DMS153 (cell line): Measurements from ENCODE around the gene DLG2.
"Not testable (repeated sequence)": the region's sequence is repeated elsewhere in the genome, so short reads cannot be mapped to it uniquely, and the experiment has no call there.

Experiments used
- DNase-seq: peaks from one replicate; lab custom pipeline; 2025; lab: John Stamatoyannopoulos, UW

Gene DLG2

DNA sequence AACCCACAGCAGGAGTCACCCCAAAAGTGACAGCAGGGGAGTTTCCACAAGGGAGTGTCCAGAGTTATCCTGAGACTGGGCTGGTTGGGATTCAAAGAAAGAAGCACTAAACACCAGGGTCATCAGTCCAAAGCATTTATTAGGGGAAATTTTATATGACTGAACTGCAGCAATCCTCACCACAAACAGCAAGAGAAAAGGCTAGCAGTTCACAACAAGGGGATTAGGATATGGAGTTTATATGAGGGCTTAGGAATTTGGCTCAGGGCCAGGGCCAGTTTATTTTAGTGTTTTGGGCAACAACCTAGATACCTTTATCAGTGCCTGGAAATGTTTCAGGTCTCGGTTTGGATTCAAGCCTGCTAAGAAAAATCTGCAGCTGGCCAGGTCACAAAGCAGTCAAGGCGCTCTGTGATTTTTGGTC, 16.1 kb upstream of the DLG2 start:
- no peak for DNase-seq

- no peak for DNase-seq
Observed at GRCh38 chr11:85634747-85635146, 7.6 kb upstream of the DLG2 start.

- no peak for DNase-seq
Observed at GRCh38 chr11:85628771-85629341, 1.7 kb upstream of the DLG2 start.

DNA sequence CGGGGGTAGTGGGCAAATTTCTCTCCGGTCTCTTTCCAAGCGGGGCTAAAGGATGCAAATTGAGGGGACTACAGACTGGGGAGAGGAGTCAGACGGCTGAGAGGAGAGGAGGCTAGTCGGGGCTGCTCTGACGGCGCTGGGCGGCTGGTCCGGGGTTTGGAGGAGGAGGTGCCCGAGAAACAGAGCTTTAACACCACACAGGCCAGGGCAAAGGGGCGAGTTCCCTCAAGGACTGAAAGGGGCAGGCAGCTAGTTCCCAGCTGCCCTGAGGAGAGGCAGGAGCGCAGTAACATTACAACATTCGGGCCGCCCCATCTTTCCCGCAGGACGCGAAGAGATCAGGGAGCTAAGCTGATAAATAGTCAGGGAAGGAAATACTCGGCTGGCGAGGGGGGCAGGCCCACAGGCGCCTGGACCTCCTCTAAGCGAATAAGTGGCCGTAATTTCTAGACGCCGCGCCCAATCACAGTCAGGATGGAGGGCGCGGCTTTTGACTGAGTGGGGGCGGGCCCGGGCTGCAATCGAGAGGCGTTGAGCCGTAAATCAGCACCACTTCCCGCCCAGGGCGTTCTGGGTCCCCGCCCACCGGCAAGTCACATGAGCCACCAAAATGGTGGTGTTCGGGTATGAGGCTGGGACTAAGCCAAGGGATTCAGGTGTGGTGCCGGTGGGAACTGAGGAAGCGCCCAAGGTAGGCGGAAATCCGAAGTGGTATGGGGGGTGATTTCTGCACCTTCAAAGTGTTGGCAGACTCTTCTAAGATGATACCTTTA, 1.0 kb upstream of the DLG2 start, which contains the start of gene TMEM126B:
TMEM126B (plus strand) TSS at position 596 of the 773 bp plus-strand sequence; CDS start at position 611, 15 bp downstream.
- peak; percentile 97 for DNase-seq

DNA sequence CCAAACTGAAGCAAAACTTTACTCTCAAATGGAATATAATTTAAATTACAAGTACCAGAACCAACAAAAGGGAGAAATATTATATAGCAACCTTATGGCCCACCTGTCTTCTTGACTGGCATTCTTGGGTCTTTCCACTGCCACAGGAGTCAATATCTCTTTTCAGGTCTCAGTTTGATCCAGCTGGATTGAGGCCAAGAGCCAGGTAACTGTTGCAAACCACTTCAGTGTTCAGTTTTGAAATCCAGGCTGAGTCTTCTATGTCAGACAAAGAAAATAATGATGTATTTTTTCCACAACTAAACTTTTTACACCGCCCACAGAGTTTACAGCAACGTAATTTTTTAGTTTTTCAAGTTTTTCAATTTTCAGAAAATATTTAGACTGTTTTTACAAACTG, 648 bp downstream of the DLG2 start:
- no peak for DNase-seq

GRCh38 chr11:85620256-85620655, 6.9 kb downstream of the DLG2 start:
- no peak for DNase-seq

- DNase-seq = no peak
Observed at GRCh38 chr11:85619499-85619898, 7.6 kb downstream of the DLG2 start.

DNA sequence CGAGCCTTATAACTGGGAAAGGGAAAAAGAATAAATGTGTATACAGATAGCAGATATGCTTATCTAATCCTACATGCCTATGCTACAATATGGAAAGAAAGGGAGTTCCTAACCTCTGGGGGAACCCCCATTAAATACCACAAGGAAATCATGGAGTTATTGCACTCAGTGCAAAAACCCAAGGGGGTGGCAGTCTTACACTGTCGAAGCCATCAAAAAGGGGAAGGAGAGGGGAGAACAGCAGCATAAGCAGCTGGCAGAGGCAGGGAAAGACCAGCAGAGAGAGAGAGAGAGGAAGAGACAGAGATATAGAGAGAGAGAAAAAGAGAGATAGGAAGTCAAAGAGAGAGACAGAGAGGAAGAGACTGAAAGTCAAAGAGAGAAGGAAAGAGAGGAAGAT, 15.5 kb downstream of the DLG2 start:
- DNase-seq = not testable (repeated sequence)

- DNase-seq = not testable (repeated sequence)
Observed at GRCh38 chr11:85609286-85609685, 17.9 kb downstream of the DLG2 start.

DNA sequence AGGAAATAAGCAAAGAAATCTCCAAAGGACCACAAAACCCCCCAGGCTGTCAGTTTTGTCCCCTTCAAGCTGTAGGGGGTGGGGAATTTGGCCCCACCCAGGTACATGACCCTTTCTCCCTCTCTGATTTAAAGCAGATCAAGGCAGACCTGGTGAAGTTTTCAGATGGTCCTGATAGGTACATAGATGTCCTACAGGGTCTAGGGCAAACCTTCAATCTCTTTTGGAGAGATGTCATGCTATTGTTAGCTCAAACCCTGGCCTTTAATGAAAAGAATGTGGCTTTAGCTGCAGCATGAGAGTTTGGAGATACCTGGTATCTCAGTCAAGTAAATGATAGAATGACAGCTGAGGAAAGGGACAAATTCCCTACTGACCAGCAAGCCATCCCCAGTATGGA, 18.5 kb downstream of the DLG2 start:
- not testable (repeated sequence) for DNase-seq

GRCh38 chr11:85606237-85606636, 20.9 kb downstream of the DLG2 start:
- DNase-seq = not testable (repeated sequence)

- no peak for DNase-seq
Observed at GRCh38 chr11:85603220-85603619, 23.9 kb downstream of the DLG2 start.

DNA sequence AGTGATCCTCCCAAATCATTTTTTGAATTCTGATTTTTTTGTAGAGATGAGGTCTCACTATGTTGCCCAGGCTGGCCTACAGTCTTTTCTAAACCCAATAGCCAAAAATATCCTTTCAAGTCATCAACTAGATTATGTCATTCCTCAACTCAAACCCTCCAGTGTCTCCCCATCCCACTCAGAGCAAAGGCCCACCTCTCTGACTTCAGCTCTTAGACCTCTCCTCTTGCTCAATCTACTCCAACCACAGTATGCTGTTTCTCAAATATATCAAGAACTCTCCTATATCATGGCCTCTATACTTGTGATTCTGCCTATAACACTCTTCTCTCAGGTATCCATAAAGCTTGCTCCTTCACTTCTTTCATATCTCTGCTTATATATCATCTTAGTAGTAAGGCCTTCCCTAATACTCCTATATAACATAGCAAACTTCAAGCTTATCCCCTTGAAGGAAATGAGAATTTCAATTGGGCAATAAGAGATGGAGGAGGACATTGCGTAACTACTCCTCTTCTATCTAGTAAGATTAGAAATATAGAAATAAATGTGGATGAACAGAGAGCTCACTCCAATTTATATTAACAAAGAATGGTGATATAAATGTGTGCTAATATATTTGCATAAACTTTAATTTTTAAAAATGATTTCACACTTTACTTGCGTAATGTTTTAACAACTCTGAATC, 24.5 kb downstream of the DLG2 start:
- no peak for DNase-seq

DNA sequence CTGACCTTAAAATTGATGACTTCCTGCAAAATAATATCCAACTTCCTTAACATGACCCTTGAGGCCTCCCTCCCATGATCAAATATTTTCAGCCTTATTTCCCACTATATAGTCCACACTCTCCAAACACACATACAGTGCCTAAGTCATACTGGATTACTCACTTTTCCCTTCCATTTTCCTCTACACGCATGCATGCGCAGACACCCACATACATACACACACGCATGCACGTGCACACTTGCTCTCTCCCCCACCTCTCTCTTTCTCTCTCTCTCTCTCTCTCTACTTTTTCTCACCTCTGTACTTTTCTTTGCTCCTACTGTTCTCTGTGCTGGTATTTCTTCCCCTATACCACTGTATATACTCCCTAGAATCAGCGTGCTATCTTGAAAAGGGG, 28.1 kb downstream of the DLG2 start:
- DNase-seq = no peak

GRCh38 chr11:85596886-85597285, 30.3 kb downstream of the DLG2 start:
- DNase-seq = no peak

- peak; percentile 10 for DNase-seq
Observed at GRCh38 chr11:85595285-85595884, 31.8 kb downstream of the DLG2 start.

- peak; percentile 3 for DNase-seq
Observed at GRCh38 chr11:85590848-85591483, 36.2 kb downstream of the DLG2 start.

GRCh38 chr11:85589373-85589772, 37.8 kb downstream of the DLG2 start:
- no peak for DNase-seq

- DNase-seq = no peak
Observed at GRCh38 chr11:85582111-85582510, 45.0 kb downstream of the DLG2 start.

DNA sequence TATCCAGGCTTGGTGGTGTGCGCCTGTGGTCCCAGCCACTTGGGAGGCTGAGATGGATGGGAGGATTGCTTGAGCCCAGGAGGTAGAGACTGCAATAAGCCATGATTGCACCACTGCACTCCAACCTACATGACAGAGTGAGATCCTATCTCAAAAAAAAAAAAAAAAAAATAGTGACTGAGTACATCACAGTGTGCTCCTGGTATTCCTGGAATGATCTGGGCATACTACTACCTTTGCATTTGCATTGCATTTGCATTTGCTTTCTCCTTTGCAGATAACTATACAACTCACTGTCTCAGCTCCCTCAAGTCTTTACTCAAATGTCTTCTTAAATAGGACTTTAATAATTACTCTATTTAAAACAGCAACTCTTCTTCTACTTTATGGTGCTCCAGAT, 51.8 kb downstream of the DLG2 start:
- DNase-seq = no peak

- DNase-seq = no peak
Observed at GRCh38 chr11:85572056-85572455, 55.1 kb downstream of the DLG2 start.

DNA sequence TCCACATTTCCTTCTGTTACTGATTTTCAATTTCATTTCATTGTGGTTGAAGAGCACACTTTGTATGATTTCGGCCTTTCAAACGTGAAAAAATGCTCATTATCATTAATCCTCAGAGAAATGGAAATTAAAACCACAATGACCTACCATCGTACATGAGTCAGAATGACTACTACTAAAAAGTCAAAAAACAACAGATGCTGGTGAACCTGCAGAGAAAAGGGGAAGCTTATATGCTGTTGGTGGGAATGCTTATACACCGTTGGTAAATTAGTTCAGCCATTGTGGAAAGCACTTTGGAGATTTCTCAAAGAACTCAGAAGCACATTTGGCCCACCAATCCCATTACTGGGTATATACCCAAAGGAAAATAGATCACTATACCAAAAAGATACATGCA, 57.6 kb downstream of the DLG2 start:
- DNase-seq = no peak
